Loucy (cell line): Measurements from ENCODE around the gene GABRQ.
"Not testable (repeated sequence)": the region's sequence is repeated elsewhere in the genome, so short reads cannot be mapped to it uniquely, and the experiment has no call there.

Experiments
- H2AFZ ChIP-seq: fragments of 200-600 bp; sonication (generic); 2 replicates; pipeline ENCODE4 v1.6.0; 2016; ENCODE audit warnings: antibody characterized with exemption, mild to moderate bottlenecking, low read length, moderate library complexity
- H3F3A ChIP-seq: fragments of 200-600 bp; 2 replicates; pipeline ENCODE4 v1.6.0; 2016; ENCODE audit warnings: antibody characterized with exemption, low read depth, mild to moderate bottlenecking
- H3K27me3 ChIP-seq: fragments of 200-600 bp; sonication (generic); 2 replicates; pipeline ENCODE4 v1.6.1; 2014; ENCODE audit warnings: low read length, mild to moderate bottlenecking; ENCODE audit not compliant: insufficient read depth, poor library complexity, severe bottlenecking
- H3K36me3 ChIP-seq: fragments of 200-600 bp; sonication (generic); 2 replicates; pipeline ENCODE4 v1.6.1; 2016; ENCODE audit warnings: low read length; ENCODE audit not compliant: insufficient read depth
- H3K4me1 ChIP-seq: fragments of 200-600 bp; sonication (generic); 2 replicates; pipeline ENCODE4 v1.5.1; 2014; ENCODE audit warnings: low read length, mild to moderate bottlenecking; ENCODE audit not compliant: insufficient read depth, poor library complexity, severe bottlenecking
- H3K4me2 ChIP-seq: fragments of 200-600 bp; sonication (generic); 2 replicates; pipeline ENCODE4 v1.6.0; 2014; ENCODE audit warnings: antibody characterized with exemption, low read length, low read depth, mild to moderate bottlenecking; ENCODE audit not compliant: poor library complexity, severe bottlenecking
- H3K4me3 ChIP-seq: fragments of 200-600 bp; sonication (generic); 2 replicates; pipeline ENCODE4 v1.5.1; 2014; ENCODE audit warnings: low read length, mild to moderate bottlenecking, mixed read lengths; ENCODE audit not compliant: poor library complexity, severe bottlenecking
- H3K79me2 ChIP-seq: fragments of 200-600 bp; sonication (generic); 2 replicates; pipeline ENCODE4 v1.6.1; 2014; ENCODE audit warnings: low read length; ENCODE audit not compliant: insufficient read depth
- H3K9ac ChIP-seq: fragments of 200-600 bp; sonication (generic); 2 replicates; pipeline ENCODE4 v1.6.0; 2014; ENCODE audit warnings: mild to moderate bottlenecking, low read depth, low read length, moderate library complexity; ENCODE audit not compliant: poor library complexity, severe bottlenecking
- H3K9me2 ChIP-seq: fragments of 200-600 bp; sonication (generic); replicated peaks from 2 replicates; pipeline ENCODE4 v1.6.1; 2016; ENCODE audit warnings: low read depth, low read length, mixed read lengths
- H3K9me3 ChIP-seq: fragments of 200-600 bp; sonication (generic); 2 replicates; pipeline ENCODE4 v1.6.1; 2014; ENCODE audit warnings: mild to moderate bottlenecking, antibody characterized with exemption, low read length, low read depth; ENCODE audit not compliant: insufficient read depth
- H4K20me1 ChIP-seq: fragments of 200-600 bp; sonication (generic); 2 replicates; pipeline ENCODE4 v1.6.0; 2014; ENCODE audit warnings: antibody characterized with exemption, low read length, mild to moderate bottlenecking; ENCODE audit not compliant: insufficient read depth, poor library complexity, severe bottlenecking
- EZH2phosphoT487 ChIP-seq: fragments of 200-600 bp; IDR thresholded peaks from 2 replicates; pipeline ENCODE4 v1.6.1; 2018; ENCODE audit warnings: antibody characterized with exemption, mild to moderate bottlenecking, moderate library complexity, borderline replicate concordance
- TF ChIP-seq, protein P1 (sequence below): fragments of 200-600 bp; sonication (generic); conservative IDR thresholded peaks from 2 replicates; pipeline ENCODE4 v1.5.1; 2014; ENCODE audit warnings: mild to moderate bottlenecking, antibody characterized with exemption, low read length

GABRQ gene

GRCh38 chrX:152663086-152663485 lies 25.4 kb downstream of the GABRQ start:
- no peaks in the 10 kb centered on the region for H3K79me2 ChIP-seq
- H3K4me1 ChIP-seq = no peaks in the 10 kb centered on the region
- no peak overlapping the region for H3K9ac ChIP-seq
- H3K9me2 ChIP-seq = no peaks in the 10 kb centered on the region
- no peak overlapping the region for H3K4me2 ChIP-seq
- no peak overlapping the region for H3K4me3 ChIP-seq
- no peaks in the 10 kb centered on the region for H3K36me3 ChIP-seq
- TF ChIP-seq EZH2phosphoT487 = no peak
- TF ChIP-seq, protein P1, sequence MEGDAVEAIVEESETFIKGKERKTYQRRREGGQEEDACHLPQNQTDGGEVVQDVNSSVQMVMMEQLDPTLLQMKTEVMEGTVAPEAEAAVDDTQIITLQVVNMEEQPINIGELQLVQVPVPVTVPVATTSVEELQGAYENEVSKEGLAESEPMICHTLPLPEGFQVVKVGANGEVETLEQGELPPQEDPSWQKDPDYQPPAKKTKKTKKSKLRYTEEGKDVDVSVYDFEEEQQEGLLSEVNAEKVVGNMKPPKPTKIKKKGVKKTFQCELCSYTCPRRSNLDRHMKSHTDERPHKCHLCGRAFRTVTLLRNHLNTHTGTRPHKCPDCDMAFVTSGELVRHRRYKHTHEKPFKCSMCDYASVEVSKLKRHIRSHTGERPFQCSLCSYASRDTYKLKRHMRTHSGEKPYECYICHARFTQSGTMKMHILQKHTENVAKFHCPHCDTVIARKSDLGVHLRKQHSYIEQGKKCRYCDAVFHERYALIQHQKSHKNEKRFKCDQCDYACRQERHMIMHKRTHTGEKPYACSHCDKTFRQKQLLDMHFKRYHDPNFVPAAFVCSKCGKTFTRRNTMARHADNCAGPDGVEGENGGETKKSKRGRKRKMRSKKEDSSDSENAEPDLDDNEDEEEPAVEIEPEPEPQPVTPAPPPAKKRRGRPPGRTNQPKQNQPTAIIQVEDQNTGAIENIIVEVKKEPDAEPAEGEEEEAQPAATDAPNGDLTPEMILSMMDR = no peak
- H3F3A ChIP-seq = no peaks in the 10 kb centered on the region
- no peaks in the 10 kb centered on the region for H3K9me3 ChIP-seq
- no peak overlapping the region for H2AFZ ChIP-seq
- H3K27me3 ChIP-seq = no peaks in the 10 kb centered on the region
- no peaks in the 10 kb centered on the region for H4K20me1 ChIP-seq

DNA sequence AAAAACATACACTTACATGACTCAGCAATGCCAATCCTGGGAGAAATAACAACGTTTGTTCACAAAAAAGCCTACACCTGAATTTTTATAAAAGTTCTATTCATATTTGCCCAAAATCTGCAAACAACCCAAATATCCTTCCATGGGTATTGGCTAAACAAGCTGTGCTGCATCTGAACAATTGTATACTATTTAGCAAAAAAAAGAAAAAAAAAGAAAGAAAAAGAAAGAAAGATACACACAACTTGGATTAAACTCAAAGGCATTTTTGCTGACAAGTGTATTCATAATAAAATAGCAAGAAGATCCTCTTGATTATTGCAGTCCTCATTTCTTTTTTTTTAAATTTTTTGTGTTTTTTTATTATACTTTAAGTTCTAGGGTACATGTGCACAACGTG lies 36.4 kb downstream of the GABRQ start:
- Histone ChIP-seq H4K20me1 (no peaks in the 10 kb centered on the region), H3K36me3 (no peaks in the 10 kb centered on the region), H3K4me1 (no peaks in the 10 kb centered on the region), H3K79me2 (no peaks in the 10 kb centered on the region), H3K9ac (no peak overlapping the region), H3K4me2 (no peak overlapping the region), H2AFZ (no peak overlapping the region), H3K9me3 (no peaks in the 10 kb centered on the region), H3K9me2 (no peaks in the 10 kb centered on the region), H3K4me3 (no peak overlapping the region), H3F3A (no peaks in the 10 kb centered on the region), H3K27me3 (no peaks in the 10 kb centered on the region)
- no peak for TF ChIP-seq EZH2phosphoT487
- TF ChIP-seq, protein P1 = no peak

- not testable (repeated sequence) for H3K9ac ChIP-seq, H3K4me2 ChIP-seq, H4K20me1 ChIP-seq, H3K9me2 ChIP-seq, H3K36me3 ChIP-seq, H3K9me3 ChIP-seq, H2AFZ ChIP-seq, H3K27me3 ChIP-seq, H3K4me1 ChIP-seq, H3K79me2 ChIP-seq, H3F3A ChIP-seq, H3K4me3 ChIP-seq
Measured at GRCh38 chrX:152674652-152675051, 37.0 kb downstream of the GABRQ start.

GRCh38 chrX:152681012-152681411 lies 43.3 kb downstream of the GABRQ start:
- H3K9me3 ChIP-seq, H3K9ac ChIP-seq, H3K4me3 ChIP-seq, H3F3A ChIP-seq, H3K9me2 ChIP-seq, H3K27me3 ChIP-seq, H3K36me3 ChIP-seq, H3K79me2 ChIP-seq, H3K4me1 ChIP-seq, H4K20me1 ChIP-seq, H2AFZ ChIP-seq, H3K4me2 ChIP-seq: not testable (repeated sequence)

DNA sequence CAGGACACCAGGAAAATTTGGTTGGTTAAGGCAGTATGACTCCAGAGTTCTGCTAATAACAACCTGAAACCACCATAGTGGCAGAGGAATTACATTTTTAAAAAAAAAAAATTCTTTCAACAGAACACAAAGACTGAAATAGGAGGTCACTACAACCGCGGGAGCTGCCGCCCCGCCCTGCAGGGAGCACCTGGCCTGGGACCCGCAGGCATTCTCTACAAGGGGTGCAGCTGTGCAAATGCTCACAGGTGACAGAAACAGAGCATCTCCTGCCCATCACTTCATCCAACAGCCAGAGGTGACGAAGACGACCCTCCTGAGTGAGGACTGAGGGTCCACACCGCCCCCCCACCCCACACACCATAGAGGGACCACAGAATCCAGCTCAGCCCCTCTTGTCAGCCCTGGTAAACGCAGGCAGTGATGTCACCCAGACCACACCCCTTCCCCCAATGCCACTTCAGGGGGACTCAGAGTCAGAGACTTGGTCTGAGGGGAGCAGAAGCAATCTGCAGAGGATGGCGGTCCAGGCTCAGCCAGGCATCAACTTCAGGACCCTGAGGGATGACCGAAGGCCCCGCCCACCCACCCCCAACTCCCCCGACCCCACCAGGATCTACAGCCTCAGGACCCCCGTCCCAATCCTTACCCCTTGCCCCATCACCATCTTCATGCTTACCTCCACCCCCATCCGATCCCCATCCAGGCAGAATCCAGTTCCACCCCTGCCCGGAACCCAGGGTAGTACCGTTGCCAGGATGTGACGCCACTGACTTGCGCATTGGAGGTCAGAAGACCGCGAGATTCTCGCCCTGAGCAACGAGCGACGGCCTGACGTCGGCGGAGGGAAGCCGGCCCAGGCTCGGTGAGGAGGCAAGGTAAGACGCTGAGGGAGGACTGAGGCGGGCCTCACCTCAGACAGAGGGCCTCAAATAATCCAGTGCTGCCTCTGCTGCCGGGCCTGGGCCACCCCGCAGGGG lies 60.5 kb downstream of the GABRQ start, which contains the start of gene MAGEA3:
TSS of gene MAGEA3 (plus strand) at position 843 of the 980 bp plus-strand sequence. CDS start 2,039 bp downstream, outside the sequence.
- H3K79me2 ChIP-seq, H3K36me3 ChIP-seq, H3K9me3 ChIP-seq, H4K20me1 ChIP-seq, H2AFZ ChIP-seq, H3K4me3 ChIP-seq, H3K9me2 ChIP-seq, H3K9ac ChIP-seq, H3K4me2 ChIP-seq, H3F3A ChIP-seq, H3K27me3 ChIP-seq, H3K4me1 ChIP-seq: not testable (repeated sequence)

GRCh38 chrX:152700390-152700789 lies 62.7 kb downstream of the GABRQ start:
- not testable (repeated sequence) for H3K79me2 ChIP-seq, H3K4me2 ChIP-seq, H4K20me1 ChIP-seq, H3K4me3 ChIP-seq, H3K9ac ChIP-seq, H3K9me3 ChIP-seq, H3F3A ChIP-seq, H3K9me2 ChIP-seq, H3K27me3 ChIP-seq, H3K4me1 ChIP-seq, H2AFZ ChIP-seq, H3K36me3 ChIP-seq
